Measurements from ENCODE around the gene NLRP5. TPM values are rescaled to one million over a fixed set of nuclear protein-coding genes. Genes with fewer than 3 reads are reported as not detected.
"Not testable (repeated sequence)": the region's sequence is repeated elsewhere in the genome, so short reads cannot be mapped to it uniquely, and the experiment has no call there.

The NLRP5 gene
- total RNA-seq, 4 donors from 2014 or later, result 0.35 TPM; not detected in 3

GRCh38 chr19:56094449-56094848 lies 107.9 kb downstream of the NLRP5 start:
- Histone ChIP-seq H3K36me3 (no peaks in the 10 kb centered on the region), H3K4me3 (no peak overlapping the region), H3K4me1 (no peaks in the 10 kb centered on the region), H3K27ac (no peak overlapping the region), H3K27me3 (no peaks in the 10 kb centered on the region), H3K9me3 (no peaks in the 10 kb centered on the region)
- no peak for TF ChIP-seq POLR2A (IDR thresholded peaks at IDR 0.05)
- no peak for TF ChIP-seq CTCF (IDR thresholded peaks at IDR 0.05)
- intact Hi-C loops (cut with DNase I; ENCODE audit: low total_unique reads), result no loop called here
- DNase-seq, result no peak

- H3K4me3 ChIP-seq, result no peak overlapping the region
- no peaks in the 10 kb centered on the region for H3K36me3 ChIP-seq
- DNase-seq, result no peak
- H3K27ac ChIP-seq, result no peak overlapping the region
- no peaks in the 10 kb centered on the region for H3K9me3 ChIP-seq
- intact Hi-C loops (cut with DNase I; ENCODE audit: low total_unique reads), result no loop called here
- H3K4me1 ChIP-seq, result no peaks in the 10 kb centered on the region
- H3K27me3 ChIP-seq, result no peaks in the 10 kb centered on the region
- TF ChIP-seq CTCF (IDR thresholded peaks at IDR 0.05) (no peak), POLR2A (IDR thresholded peaks at IDR 0.05) (no peak)
These were observed 110.1 kb downstream of the NLRP5 start for GRCh38 chr19:56096665-56097064.

GRCh38 chr19:56097306-56097705 lies 110.7 kb downstream of the NLRP5 start:
- intact Hi-C loops (cut with DNase I; ENCODE audit: low total_unique reads), result no loop called here
- H3K36me3 ChIP-seq, result no peaks in the 10 kb centered on the region
- TF ChIP-seq CTCF (IDR thresholded peaks at IDR 0.05) (no peak), POLR2A (IDR thresholded peaks at IDR 0.05) (no peak)

GRCh38 chr19:56097776-56098175 lies 111.2 kb downstream of the NLRP5 start:
- Histone ChIP-seq H3K4me3 (no peak overlapping the region), H3K27me3 (no peaks in the 10 kb centered on the region), H3K27ac (no peak overlapping the region), H3K36me3 (no peaks in the 10 kb centered on the region), H3K4me1 (no peaks in the 10 kb centered on the region), H3K9me3 (no peaks in the 10 kb centered on the region)
- no peak for DNase-seq
- TF ChIP-seq CTCF (IDR thresholded peaks at IDR 0.05) (no peak), POLR2A (IDR thresholded peaks at IDR 0.05) (no peak)
- intact Hi-C loops (cut with DNase I; ENCODE audit: low total_unique reads), result no loop called here

More at GRCh38 chr19:56097306-56097705, 110.7 kb downstream of the NLRP5 start:
- no peaks in the 10 kb centered on the region for H3K4me1 ChIP-seq
- H3K27ac ChIP-seq, result no peak overlapping the region
- no peaks in the 10 kb centered on the region for H3K9me3 ChIP-seq
- H3K27me3 ChIP-seq, result no peaks in the 10 kb centered on the region
- DNase-seq, result no peak
- no peak overlapping the region for H3K4me3 ChIP-seq

GRCh38 chr19:56098237-56098636 lies 111.7 kb downstream of the NLRP5 start:
- H3K36me3 ChIP-seq; DNase-seq; H3K27ac ChIP-seq; H3K27me3 ChIP-seq; H3K9me3 ChIP-seq; H3K4me1 ChIP-seq; intact Hi-C loops (cut with DNase I; ENCODE audit: low total_unique reads); H3K4me3 ChIP-seq: not testable (repeated sequence)

All from uterus (tissue), 4 donors.